ENCODE data around the gene LRRC28. TPM values are rescaled to one million over a fixed set of nuclear protein-coding genes. Genes with fewer than 3 reads are reported as not detected.

The LRRC28 gene
- total RNA-seq, 1 experiment from 2014 or later, result 28.4 TPM

DNA sequence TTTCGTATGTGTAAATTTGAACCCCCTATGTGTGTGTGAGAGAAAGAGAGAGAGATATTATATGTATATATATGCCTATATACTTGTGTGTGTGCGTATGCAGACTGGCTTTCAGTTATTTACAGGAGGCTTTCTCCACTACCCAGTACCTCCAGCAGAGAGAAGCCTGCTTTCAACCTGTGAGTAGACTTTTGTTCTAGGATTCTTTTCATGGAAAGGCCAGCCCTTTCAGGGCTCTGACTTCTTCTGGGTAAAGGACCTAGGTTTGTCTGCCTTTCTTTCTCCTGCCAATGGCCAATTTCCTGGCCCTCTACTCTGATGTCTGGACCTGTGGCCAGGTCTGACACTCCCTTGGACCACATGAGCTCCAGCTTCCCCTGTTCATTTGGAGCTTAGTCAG, 23.8 kb downstream of the LRRC28 start:
- no peak for DNase-seq (ENCODE audit: low spot score)
- no peak overlapping the region for H3K27ac ChIP-seq (ENCODE audit: low read depth, low read length, poor library complexity, severe bottlenecking)
- no peaks in the 10 kb centered on the region for H3K4me1 ChIP-seq (ENCODE audit: insufficient read depth, low read length, poor library complexity, severe bottlenecking)
- H3K4me3 ChIP-seq (ENCODE audit: low read depth, low read length, poor library complexity, severe bottlenecking), result no peak overlapping the region
- POLR2A ChIA-PET (ENCODE audit: low non-redundant PET), result no interaction called here
- intact Hi-C loops (cut with micrococcal nuclease; ENCODE audit: unreplicated experiment), result no loop called here
- BruUV-seq (replicated peaks), result no TSS peak
- no peaks in the 10 kb centered on the region for H3K27me3 ChIP-seq (replicated peaks; ENCODE audit: insufficient read depth, low read depth, low read length, poor library complexity)
- TF ChIP-seq, protein P1, sequence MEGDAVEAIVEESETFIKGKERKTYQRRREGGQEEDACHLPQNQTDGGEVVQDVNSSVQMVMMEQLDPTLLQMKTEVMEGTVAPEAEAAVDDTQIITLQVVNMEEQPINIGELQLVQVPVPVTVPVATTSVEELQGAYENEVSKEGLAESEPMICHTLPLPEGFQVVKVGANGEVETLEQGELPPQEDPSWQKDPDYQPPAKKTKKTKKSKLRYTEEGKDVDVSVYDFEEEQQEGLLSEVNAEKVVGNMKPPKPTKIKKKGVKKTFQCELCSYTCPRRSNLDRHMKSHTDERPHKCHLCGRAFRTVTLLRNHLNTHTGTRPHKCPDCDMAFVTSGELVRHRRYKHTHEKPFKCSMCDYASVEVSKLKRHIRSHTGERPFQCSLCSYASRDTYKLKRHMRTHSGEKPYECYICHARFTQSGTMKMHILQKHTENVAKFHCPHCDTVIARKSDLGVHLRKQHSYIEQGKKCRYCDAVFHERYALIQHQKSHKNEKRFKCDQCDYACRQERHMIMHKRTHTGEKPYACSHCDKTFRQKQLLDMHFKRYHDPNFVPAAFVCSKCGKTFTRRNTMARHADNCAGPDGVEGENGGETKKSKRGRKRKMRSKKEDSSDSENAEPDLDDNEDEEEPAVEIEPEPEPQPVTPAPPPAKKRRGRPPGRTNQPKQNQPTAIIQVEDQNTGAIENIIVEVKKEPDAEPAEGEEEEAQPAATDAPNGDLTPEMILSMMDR (conservative IDR thresholded peaks at IDR 0.05; ENCODE audit: low read depth, low read length), result no peak
- no peak for TF ChIP-seq EZH2 (IDR thresholded peaks at IDR 0.05; ENCODE audit: borderline replicate concordance, low read depth, low read length, poor library complexity, severe bottlenecking)
- H3K9me3 ChIP-seq (ENCODE audit: low read depth, low read length, poor library complexity, severe bottlenecking), result no peaks in the 10 kb centered on the region
- CTCF ChIA-PET, result interaction anchor here (1.0 kb wide), 1 partner anchor 429 kb away, joined by 4 read pairs; no protein-coding TSS in a partner anchor
- no peaks in the 10 kb centered on the region for H3K36me3 ChIP-seq (ENCODE audit: insufficient read depth, low read length, poor library complexity, severe bottlenecking)

DNA sequence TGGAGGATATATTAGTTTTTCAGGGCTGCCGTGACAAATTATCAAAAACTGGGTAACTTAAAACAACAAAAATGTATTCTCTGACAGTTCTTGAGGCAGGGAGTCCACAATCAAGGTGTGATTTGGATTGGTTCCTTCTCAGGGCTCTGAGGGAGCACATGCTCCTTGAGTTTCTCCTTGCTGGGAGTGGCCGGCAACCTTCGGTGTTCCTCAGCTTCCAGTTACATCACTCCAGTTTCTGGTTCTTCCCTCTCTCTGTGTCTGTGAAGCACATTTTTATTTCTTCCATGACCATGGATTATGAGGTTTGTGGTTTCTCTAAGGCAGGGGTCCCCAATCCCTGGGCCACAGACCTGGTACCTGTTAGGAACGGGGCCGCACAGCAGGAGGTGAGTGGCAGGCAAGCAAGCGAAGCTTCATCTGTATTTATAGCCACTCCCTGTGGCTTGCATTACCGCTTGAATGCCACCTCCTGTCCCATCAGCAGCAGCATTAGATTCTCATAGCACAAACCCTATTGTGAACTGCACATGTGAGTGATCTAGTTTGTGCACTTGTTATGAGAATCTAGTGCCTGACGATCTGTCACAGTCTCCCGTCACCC, 24.3 kb downstream of the LRRC28 start:
- Histone ChIP-seq H3K4me3 (ENCODE audit: low read depth, low read length, poor library complexity, severe bottlenecking) (no peak overlapping the region), H3K27me3 (replicated peaks; ENCODE audit: insufficient read depth, low read depth, low read length, poor library complexity) (no peaks in the 10 kb centered on the region), H3K4me1 (ENCODE audit: insufficient read depth, low read length, poor library complexity, severe bottlenecking) (no peaks in the 10 kb centered on the region), H3K9me3 (ENCODE audit: low read depth, low read length, poor library complexity, severe bottlenecking) (no peaks in the 10 kb centered on the region), H3K27ac (ENCODE audit: low read depth, low read length, poor library complexity, severe bottlenecking) (no peak overlapping the region), H3K36me3 (ENCODE audit: insufficient read depth, low read length, poor library complexity, severe bottlenecking) (no peaks in the 10 kb centered on the region)
- TF ChIP-seq EZH2 (IDR thresholded peaks at IDR 0.05; ENCODE audit: borderline replicate concordance, low read depth, low read length, poor library complexity, severe bottlenecking), result no peak
- TF ChIP-seq, protein P1 (conservative IDR thresholded peaks at IDR 0.05; ENCODE audit: low read depth, low read length), result no peak
- intact Hi-C loops (cut with micrococcal nuclease; ENCODE audit: unreplicated experiment), result no loop called here
- CTCF ChIA-PET, result no interaction called here
- BruUV-seq (replicated peaks), result no TSS peak
- POLR2A ChIA-PET (ENCODE audit: low non-redundant PET), result no interaction called here
- DNase-seq (ENCODE audit: low spot score), result no peak

DNA sequence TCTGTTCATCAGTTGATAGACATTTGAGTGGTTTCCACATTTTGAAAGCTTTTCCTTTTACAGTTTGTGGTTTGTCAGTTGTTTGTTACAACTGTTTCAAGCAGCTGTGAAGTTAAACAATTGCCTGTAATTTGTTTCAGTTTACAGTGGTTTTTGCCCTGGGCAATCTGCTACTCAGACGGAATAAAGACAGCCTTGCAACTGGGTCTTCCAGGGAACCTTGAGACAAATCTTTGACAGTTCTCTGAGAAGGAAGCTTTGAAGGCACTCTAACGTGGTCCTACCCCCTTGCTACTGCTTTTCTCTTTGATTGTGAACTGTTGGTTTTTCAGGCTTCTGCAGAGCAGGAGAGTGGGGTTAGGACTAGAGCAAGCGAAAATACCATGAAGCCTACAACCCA, 28.0 kb downstream of the LRRC28 start:
- POLR2A ChIA-PET (ENCODE audit: low non-redundant PET), result no interaction called here
- Histone ChIP-seq H3K4me1 (ENCODE audit: insufficient read depth, low read length, poor library complexity, severe bottlenecking) (no peaks in the 10 kb centered on the region), H3K36me3 (ENCODE audit: insufficient read depth, low read length, poor library complexity, severe bottlenecking) (no peaks in the 10 kb centered on the region), H3K27ac (ENCODE audit: low read depth, low read length, poor library complexity, severe bottlenecking) (no peak overlapping the region), H3K9me3 (ENCODE audit: low read depth, low read length, poor library complexity, severe bottlenecking) (no peaks in the 10 kb centered on the region), H3K27me3 (replicated peaks; ENCODE audit: insufficient read depth, low read depth, low read length, poor library complexity) (no peaks in the 10 kb centered on the region), H3K4me3 (ENCODE audit: low read depth, low read length, poor library complexity, severe bottlenecking) (no peak overlapping the region)
- intact Hi-C loops (cut with micrococcal nuclease; ENCODE audit: unreplicated experiment), result no loop called here
- no TSS peak for BruUV-seq (replicated peaks)
- TF ChIP-seq, protein P1 (conservative IDR thresholded peaks at IDR 0.05; ENCODE audit: low read depth, low read length), result no peak
- no peak for TF ChIP-seq EZH2 (IDR thresholded peaks at IDR 0.05; ENCODE audit: borderline replicate concordance, low read depth, low read length, poor library complexity, severe bottlenecking)
- CTCF ChIA-PET, result no interaction called here
- DNase-seq (ENCODE audit: low spot score), result no peak
